ENCODE results near the gene GRB7.

DNA sequence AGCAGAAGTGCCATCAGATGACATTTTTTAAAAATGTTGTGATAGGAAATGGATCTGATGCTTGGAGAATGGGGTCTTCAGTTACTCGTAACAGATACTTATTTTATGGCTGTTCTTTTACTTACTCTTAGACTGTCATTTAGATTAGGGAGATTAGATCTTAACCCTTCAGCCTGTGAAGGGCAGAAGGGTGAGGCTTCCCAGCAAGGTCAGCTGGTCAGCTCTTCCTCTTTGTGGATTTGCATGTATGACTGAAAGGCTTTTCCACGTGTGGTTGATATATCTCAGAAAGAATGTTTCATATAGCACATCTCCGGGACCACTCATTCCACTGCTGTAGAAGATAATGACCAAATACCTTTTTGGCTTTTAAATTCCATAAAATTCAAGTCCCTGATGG lies 27.4 kb downstream of the GRB7 start:
- TF ChIP-seq, protein P1, sequence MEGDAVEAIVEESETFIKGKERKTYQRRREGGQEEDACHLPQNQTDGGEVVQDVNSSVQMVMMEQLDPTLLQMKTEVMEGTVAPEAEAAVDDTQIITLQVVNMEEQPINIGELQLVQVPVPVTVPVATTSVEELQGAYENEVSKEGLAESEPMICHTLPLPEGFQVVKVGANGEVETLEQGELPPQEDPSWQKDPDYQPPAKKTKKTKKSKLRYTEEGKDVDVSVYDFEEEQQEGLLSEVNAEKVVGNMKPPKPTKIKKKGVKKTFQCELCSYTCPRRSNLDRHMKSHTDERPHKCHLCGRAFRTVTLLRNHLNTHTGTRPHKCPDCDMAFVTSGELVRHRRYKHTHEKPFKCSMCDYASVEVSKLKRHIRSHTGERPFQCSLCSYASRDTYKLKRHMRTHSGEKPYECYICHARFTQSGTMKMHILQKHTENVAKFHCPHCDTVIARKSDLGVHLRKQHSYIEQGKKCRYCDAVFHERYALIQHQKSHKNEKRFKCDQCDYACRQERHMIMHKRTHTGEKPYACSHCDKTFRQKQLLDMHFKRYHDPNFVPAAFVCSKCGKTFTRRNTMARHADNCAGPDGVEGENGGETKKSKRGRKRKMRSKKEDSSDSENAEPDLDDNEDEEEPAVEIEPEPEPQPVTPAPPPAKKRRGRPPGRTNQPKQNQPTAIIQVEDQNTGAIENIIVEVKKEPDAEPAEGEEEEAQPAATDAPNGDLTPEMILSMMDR (IDR thresholded peaks at IDR 0.05), result no peak
- no peak for TF ChIP-seq POLR2A (IDR thresholded peaks at IDR 0.05)

All from uterus (tissue), 2 donors.